ENCODE data around the gene SNTG2. TPM values are rescaled to one million over a fixed set of nuclear protein-coding genes. Genes with fewer than 3 reads are reported as not detected.

SNTG2 gene
- total and polyA plus RNA-seq, 2 of the 13 experiments (the other 11 are each of a cell fraction or from before 2014, with no cell fraction given) = not detected

GRCh38 chr2:920999-921398, 29.6 kb upstream of the SNTG2 start:
- WGBS (ENCODE audit: low lambda C conversion rate) = 37% methylated on average over 13 of the region's 13 CpGs
- Histone ChIP-seq H3K27ac (ENCODE audit: extremely low read length, insufficient read depth, low read length) (no peak overlapping the region), H3K4me3 (replicated peaks in 1 of 3; ENCODE audit: insufficient read depth in 1 of 3, low read depth in 2 of 3, low read length in 3 of 3) (no peak overlapping the region), H3K4me1 (ENCODE audit: insufficient read depth, low read length) (no peaks in the 10 kb centered on the region), H3K9ac (ENCODE audit: insufficient read depth, low read depth, low read length) (no peak overlapping the region), H2AFZ (ENCODE audit: low read length) (no peak overlapping the region), H3K9me3 (ENCODE audit: low read length) (no peaks in the 10 kb centered on the region), H3K27me3 (ENCODE audit: control insufficient read depth in 1 of 2, insufficient read depth in 2 of 2, low read length in 2 of 2) (peaks cover 5 to 68% of the 10 kb centered on the region in 2 experiments), H4K20me1 (ENCODE audit: insufficient read depth, low read length) (no peaks in the 10 kb centered on the region), H3K4me2 (ENCODE audit: low read depth, low read length) (no peak overlapping the region), H3K79me2 (ENCODE audit: insufficient read depth, low read length) (no peaks in the 10 kb centered on the region), H3K36me3 (replicated peaks in 1 of 2; ENCODE audit: control insufficient read depth in 1 of 2, insufficient read depth in 2 of 2, low read length in 2 of 2) (no peaks in the 10 kb centered on the region)
- no TSS peak for BruUV-seq (replicated peaks)
- in situ Hi-C loops (cut with HindIII; ENCODE audit: extremely low pct_ligation_motif_present, low pct_unique_long_range_greater_than_20kb) (no loop called here), intact Hi-C loops (cut with micrococcal nuclease; ENCODE audit: unreplicated experiment) (no loop called here)
- DNase-seq (ENCODE audit: low spot score) = no peak
- TF ChIP-seq ZNF878 (CRISPR knock-in tag; IDR thresholded peaks at IDR 0.05) (no peak), TGIF2 (CRISPR knock-in tag; IDR thresholded peaks at IDR 0.05) (no peak), HOXA7 (CRISPR knock-in tag; IDR thresholded peaks at IDR 0.05) (no peak), ZNF615 (CRISPR knock-in tag; IDR thresholded peaks at IDR 0.05; ENCODE audit: borderline replicate concordance) (no peak), MZF1 (CRISPR knock-in tag; IDR thresholded peaks at IDR 0.05; ENCODE audit: borderline replicate concordance) (no peak), NFYB (CRISPR knock-in tag; IDR thresholded peaks at IDR 0.05) (no peak), NAIF1 (CRISPR knock-in tag; IDR thresholded peaks at IDR 0.05; ENCODE audit: borderline replicate concordance) (no peak), ZNF17 (CRISPR knock-in tag; IDR thresholded peaks at IDR 0.05) (no peak)
- POLR2A ChIA-PET = no interaction called here
- no peak for FAIRE-seq
- no peak for ATAC-seq
- CTCF ChIA-PET (ENCODE audit: low intra/inter-chr PET ratio, low total read pairs) = no interaction called here

GRCh38 chr2:922185-922584, 28.5 kb upstream of the SNTG2 start:
- no peak overlapping the region for H3K4me3 ChIP-seq (replicated peaks in 1 of 3; ENCODE audit: insufficient read depth in 1 of 3, low read depth in 2 of 3, low read length in 3 of 3)
- H3K9me3 ChIP-seq (ENCODE audit: low read length) = no peaks in the 10 kb centered on the region
- CTCF ChIA-PET (ENCODE audit: low intra/inter-chr PET ratio, low total read pairs) = no interaction called here
- TF ChIP-seq ZNF281 (CRISPR knock-in tag; IDR thresholded peaks at IDR 0.05; ENCODE audit: borderline replicate concordance) = no peak
- TF ChIP-seq SNAPC5 (CRISPR knock-in tag; IDR thresholded peaks at IDR 0.05; ENCODE audit: borderline replicate concordance) = no peak
- TF ChIP-seq MYC (CRISPR knock-in tag; IDR thresholded peaks at IDR 0.05; ENCODE audit: borderline replicate concordance) = no peak
- TF ChIP-seq SMARCE1 (IDR thresholded peaks at IDR 0.05; ENCODE audit: borderline replicate concordance) = no peak
- TF ChIP-seq PAWR (CRISPR knock-in tag; IDR thresholded peaks at IDR 0.05; ENCODE audit: borderline replicate concordance) = no peak
- TF ChIP-seq KLF6 (CRISPR knock-in tag; IDR thresholded peaks at IDR 0.05) = no peak
- TF ChIP-seq ZNF232 (CRISPR knock-in tag; IDR thresholded peaks at IDR 0.05; ENCODE audit: borderline replicate concordance) = no peak

More at GRCh38 chr2:922185-922584, 28.5 kb upstream of the SNTG2 start:
- H3K27ac ChIP-seq (ENCODE audit: extremely low read length, insufficient read depth, low read length) = no peak overlapping the region
- no peak for FAIRE-seq
- no peak overlapping the region for H3K4me2 ChIP-seq (ENCODE audit: low read depth, low read length)
- peak; percentile 43; the same call in 2 of the 3 replicates for ATAC-seq
- no peak overlapping the region for H2AFZ ChIP-seq (ENCODE audit: low read length)
- 37% methylated on average over 9 of the region's 10 CpGs for WGBS (ENCODE audit: low lambda C conversion rate)
- intact Hi-C loops (cut with micrococcal nuclease; ENCODE audit: unreplicated experiment) = no loop called here
- BruUV-seq (replicated peaks) = no TSS peak
- POLR2A ChIA-PET = no interaction called here
- H3K4me1 ChIP-seq (ENCODE audit: insufficient read depth, low read length) = no peaks in the 10 kb centered on the region
- H4K20me1 ChIP-seq (ENCODE audit: insufficient read depth, low read length) = no peaks in the 10 kb centered on the region
- H3K36me3 ChIP-seq (replicated peaks in 1 of 2; ENCODE audit: control insufficient read depth in 1 of 2, insufficient read depth in 2 of 2, low read length in 2 of 2) = no peaks in the 10 kb centered on the region
- no peak overlapping the region for H3K9ac ChIP-seq (ENCODE audit: insufficient read depth, low read depth, low read length)
- in situ Hi-C loops (cut with HindIII; ENCODE audit: extremely low pct_ligation_motif_present, low pct_unique_long_range_greater_than_20kb) = no loop called here
- H3K79me2 ChIP-seq (ENCODE audit: insufficient read depth, low read length) = no peaks in the 10 kb centered on the region
- DNase-seq (ENCODE audit: low spot score) = no peak
- H3K27me3 ChIP-seq (ENCODE audit: control insufficient read depth in 1 of 2, insufficient read depth in 2 of 2, low read length in 2 of 2) = peaks cover 5 to 68% of the 10 kb centered on the region in 2 experiments
